ENCODE measurements around the gene MYO1H. TPM values are rescaled to one million over a fixed set of nuclear protein-coding genes. Genes with fewer than 3 reads are reported as not detected.

The MYO1H gene
- total and polyA plus RNA-seq, 2 of the 13 experiments (the other 11 are each of a cell fraction or from before 2014, with no cell fraction given) = not detected

- no TSS peak for BruUV-seq (replicated peaks)
- Histone ChIP-seq H3K4me2 (ENCODE audit: low read depth, low read length) (no peak overlapping the region), H3K9me3 (ENCODE audit: low read length) (no peaks in the 10 kb centered on the region), H3K36me3 (replicated peaks in 1 of 2; ENCODE audit: control insufficient read depth in 1 of 2, insufficient read depth in 2 of 2, low read length in 2 of 2) (peaks cover 16 to 64% of the 10 kb centered on the region in 2 experiments), H3K4me1 (ENCODE audit: insufficient read depth, low read length) (peaks cover 12% of the 10 kb centered on the region), H3K79me2 (ENCODE audit: insufficient read depth, low read length) (peaks cover 32% of the 10 kb centered on the region), H3K9ac (ENCODE audit: insufficient read depth, low read depth, low read length) (no peak overlapping the region), H4K20me1 (ENCODE audit: insufficient read depth, low read length) (no peaks in the 10 kb centered on the region), H3K4me3 (replicated peaks in 1 of 3; ENCODE audit: insufficient read depth in 1 of 3, low read depth in 2 of 3, low read length in 3 of 3) (no peak overlapping the region), H2AFZ (ENCODE audit: low read length) (no peak overlapping the region), H3K27me3 (ENCODE audit: control insufficient read depth in 1 of 2, insufficient read depth in 2 of 2, low read length in 2 of 2) (no peaks in the 10 kb centered on the region), H3K27ac (ENCODE audit: extremely low read length, insufficient read depth, low read length) (no peak overlapping the region)
- TF ChIP-seq ZNF883 (CRISPR knock-in tag; IDR thresholded peaks at IDR 0.05; ENCODE audit: not compliant biosample characterization) (no peak), E2F1 (CRISPR knock-in tag; IDR thresholded peaks at IDR 0.05) (no peak), ZNF431 (CRISPR knock-in tag; IDR thresholded peaks at IDR 0.05; ENCODE audit: borderline replicate concordance, low read depth) (no peak), ZNF552 (CRISPR knock-in tag; IDR thresholded peaks at IDR 0.05; ENCODE audit: borderline replicate concordance) (no peak), RBM39 (IDR thresholded peaks at IDR 0.05; ENCODE audit: low read depth, low read length, poor library complexity, severe bottlenecking) (no peak)
- WGBS (ENCODE audit: low lambda C conversion rate) = 95% methylated on average over 5 of the region's 8 CpGs
- intact Hi-C loops (cut with micrococcal nuclease; ENCODE audit: unreplicated experiment) (no loop called here), in situ Hi-C loops (cut with HindIII; ENCODE audit: extremely low pct_ligation_motif_present, low pct_unique_long_range_greater_than_20kb) (no loop called here)
- ATAC-seq (no peak), FAIRE-seq (no peak), DNase-seq (ENCODE audit: low spot score) (no peak)
- ChIA-PET POLR2A (no interaction called here), CTCF (ENCODE audit: low intra/inter-chr PET ratio, low total read pairs) (no interaction called here)
These were observed 120.4 kb downstream of the MYO1H start for GRCh38 chr12:109467978-109468676.

- no peak overlapping the region for H2AFZ ChIP-seq (ENCODE audit: low read length)
- FAIRE-seq = no peak
- H3K4me1 ChIP-seq (ENCODE audit: insufficient read depth, low read length) = 0 out of 2 replicates have a peak, but pooled peaks cover under 1% of the 10 kb centered on the region
- H4K20me1 ChIP-seq (ENCODE audit: insufficient read depth, low read length) = no peaks in the 10 kb centered on the region
- no peak for DNase-seq (ENCODE audit: low spot score)
- H3K36me3 ChIP-seq (replicated peaks in 1 of 2; ENCODE audit: control insufficient read depth in 1 of 2, insufficient read depth in 2 of 2, low read length in 2 of 2) = peaks cover 17 to 67% of the 10 kb centered on the region in 2 experiments
- CTCF ChIA-PET (ENCODE audit: low intra/inter-chr PET ratio, low total read pairs) = no interaction called here
- in situ Hi-C loops (cut with HindIII; ENCODE audit: extremely low pct_ligation_motif_present, low pct_unique_long_range_greater_than_20kb) = no loop called here
- H3K9me3 ChIP-seq (ENCODE audit: low read length) = no peaks in the 10 kb centered on the region
- H3K4me2 ChIP-seq (ENCODE audit: low read depth, low read length) = no peak overlapping the region
- H3K4me3 ChIP-seq (replicated peaks in 1 of 3; ENCODE audit: insufficient read depth in 1 of 3, low read depth in 2 of 3, low read length in 3 of 3) = no peak overlapping the region
- peaks cover 45% of the 10 kb centered on the region for H3K79me2 ChIP-seq (ENCODE audit: insufficient read depth, low read length)
- POLR2A ChIA-PET = no interaction called here
- H3K27ac ChIP-seq (ENCODE audit: extremely low read length, insufficient read depth, low read length) = no peak overlapping the region
- no peaks in the 10 kb centered on the region for H3K27me3 ChIP-seq (ENCODE audit: control insufficient read depth in 1 of 2, insufficient read depth in 2 of 2, low read length in 2 of 2)
- WGBS (ENCODE audit: low lambda C conversion rate) = 97% methylated on average over 10 of the region's 10 CpGs
- intact Hi-C loops (cut with micrococcal nuclease; ENCODE audit: unreplicated experiment) = no loop called here
- H3K9ac ChIP-seq (ENCODE audit: insufficient read depth, low read depth, low read length) = no peak overlapping the region
- no TSS peak for BruUV-seq (replicated peaks)
- no peak for ATAC-seq
- TF ChIP-seq SCMH1 (CRISPR knock-in tag; IDR thresholded peaks at IDR 0.05; ENCODE audit: borderline replicate concordance) (no peak), WIZ (CRISPR knock-in tag; IDR thresholded peaks at IDR 0.05) (no peak), ZFP36L2 (CRISPR knock-in tag; IDR thresholded peaks at IDR 0.05) (no peak), GATA4 (IDR thresholded peaks at IDR 0.05; ENCODE audit: borderline replicate concordance, low read depth) (no peak), ZFP36L1 (CRISPR knock-in tag; IDR thresholded peaks at IDR 0.05) (no peak), ZSCAN30 (CRISPR knock-in tag; IDR thresholded peaks at IDR 0.05) (no peak), MNT (IDR thresholded peaks at IDR 0.05) (no peak), ZNF430 (CRISPR knock-in tag; IDR thresholded peaks at IDR 0.05) (no peak), FOXA1 (IDR thresholded peaks at IDR 0.05) (no peak), FOXA1 (CRISPR knock-in tag; IDR thresholded peaks at IDR 0.05) (no peak)
These were observed 121.8 kb downstream of the MYO1H start for GRCh38 chr12:109469517-109469916.

All from HepG2 (cell line).